Right lobe of liver (tissue), 4 donors: ENCODE results near the gene SLC7A4.

Experiments
- POLR2A ChIP-seq: fragments of 450-650 bp; IDR thresholded peaks from one replicate; pipeline ENCODE4 v1.6.1; 2017; ENCODE audit warnings: antibody characterized with exemption, mild to moderate bottlenecking
- TF ChIP-seq, protein P1 (sequence below), 4 donors: fragments of 200-600 bp in 3 of 4; fragments of 450-650 bp in 1 of 4; IDR thresholded peaks; one replicate each; pipeline versions ENCODE4 v1.5.1 to v1.8.0; 2016 to 2022; ENCODE audit warnings: antibody characterized with exemption in 4 of 4, mild to moderate bottlenecking in 2 of 4
- donor health status: DM: no; HTN: no; CAD: no.
- donor health status: DM: no; HTN: no; CAD: no.
- donor health status: DM: no; HTN: yes; CAD: no.

DNA sequence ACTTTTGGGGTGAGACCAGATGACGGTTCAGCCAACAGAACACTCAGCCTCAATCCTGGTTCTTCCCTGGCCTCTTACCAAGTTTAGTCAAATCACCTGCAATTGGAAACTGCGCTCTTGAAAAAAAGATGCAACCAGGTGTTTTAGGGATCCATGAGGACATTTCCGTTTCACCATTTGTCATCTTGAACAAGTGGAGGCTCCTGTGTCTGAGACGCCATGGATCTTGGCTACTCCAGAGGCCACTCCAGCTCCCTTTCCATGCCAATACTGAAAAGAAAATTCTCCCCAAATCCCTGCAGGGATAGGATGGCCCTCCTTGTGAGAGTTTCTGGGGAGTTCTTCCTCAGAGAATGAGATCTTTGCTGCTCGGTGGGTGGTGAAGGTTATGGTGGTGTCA, 41.1 kb upstream of the SLC7A4 start:
- no peak for TF ChIP-seq POLR2A
- TF ChIP-seq, protein P1, sequence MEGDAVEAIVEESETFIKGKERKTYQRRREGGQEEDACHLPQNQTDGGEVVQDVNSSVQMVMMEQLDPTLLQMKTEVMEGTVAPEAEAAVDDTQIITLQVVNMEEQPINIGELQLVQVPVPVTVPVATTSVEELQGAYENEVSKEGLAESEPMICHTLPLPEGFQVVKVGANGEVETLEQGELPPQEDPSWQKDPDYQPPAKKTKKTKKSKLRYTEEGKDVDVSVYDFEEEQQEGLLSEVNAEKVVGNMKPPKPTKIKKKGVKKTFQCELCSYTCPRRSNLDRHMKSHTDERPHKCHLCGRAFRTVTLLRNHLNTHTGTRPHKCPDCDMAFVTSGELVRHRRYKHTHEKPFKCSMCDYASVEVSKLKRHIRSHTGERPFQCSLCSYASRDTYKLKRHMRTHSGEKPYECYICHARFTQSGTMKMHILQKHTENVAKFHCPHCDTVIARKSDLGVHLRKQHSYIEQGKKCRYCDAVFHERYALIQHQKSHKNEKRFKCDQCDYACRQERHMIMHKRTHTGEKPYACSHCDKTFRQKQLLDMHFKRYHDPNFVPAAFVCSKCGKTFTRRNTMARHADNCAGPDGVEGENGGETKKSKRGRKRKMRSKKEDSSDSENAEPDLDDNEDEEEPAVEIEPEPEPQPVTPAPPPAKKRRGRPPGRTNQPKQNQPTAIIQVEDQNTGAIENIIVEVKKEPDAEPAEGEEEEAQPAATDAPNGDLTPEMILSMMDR (IDR thresholded peaks at IDR 0.05), result no peak
